NCI-H2171 treated with DMSO at 0.1 percent for 48 hours (cell line): Measurements from ENCODE around the gene UNC13D.
A peak's percentile ranks its signal among the peaks of the same experiment; 100 is the strongest.
"Not testable (repeated sequence)": the region's sequence is repeated elsewhere in the genome, so short reads cannot be mapped to it uniquely, and the experiment has no call there.

Experiments
- DNase-seq: peaks from one replicate; lab custom pipeline; 2025; lab: John Stamatoyannopoulos, UW

UNC13D gene

DNA sequence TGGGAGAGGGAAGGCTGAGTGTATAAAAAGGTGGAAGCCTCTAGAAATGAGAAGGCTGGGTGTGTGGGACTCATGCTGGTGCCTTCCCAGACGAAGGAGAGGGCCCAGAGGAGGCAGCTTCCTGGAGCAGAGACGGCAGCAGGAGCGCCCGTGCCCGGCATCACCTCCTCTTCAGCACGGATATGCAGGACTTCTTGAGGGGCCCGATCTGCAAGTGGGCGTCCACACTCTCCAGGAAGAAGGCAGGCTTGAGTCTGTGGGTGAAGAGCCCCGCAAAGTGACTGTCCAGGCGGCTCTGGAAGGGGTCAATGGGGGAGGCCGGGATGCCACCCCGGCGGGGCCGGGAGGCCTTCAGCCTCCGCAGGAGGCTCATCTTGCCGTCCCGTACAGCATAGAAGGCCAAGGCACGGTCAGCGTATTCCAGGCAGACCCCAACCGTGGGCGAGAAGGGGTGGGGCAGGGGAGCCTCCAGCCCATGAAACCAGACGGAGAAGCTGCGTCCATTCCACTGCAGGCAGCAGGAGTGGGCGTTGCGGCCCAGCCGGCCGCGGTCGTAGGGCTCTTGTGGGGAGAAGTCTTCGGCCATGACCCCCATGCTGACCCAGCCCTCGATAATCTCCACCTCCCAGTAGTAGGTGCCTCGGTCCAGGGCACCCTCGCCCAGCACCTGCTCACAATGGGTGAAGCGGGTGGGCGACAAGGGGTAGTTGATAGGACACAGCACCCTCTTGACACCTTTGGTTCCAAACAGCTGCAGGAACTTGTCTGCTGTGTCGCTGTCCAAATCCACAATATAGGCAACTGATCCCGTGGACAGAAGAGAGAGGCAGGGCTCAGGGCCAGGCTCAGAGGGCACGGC is 30.3 kb upstream of the UNC13D start:
- DNase-seq: no peak

DNA sequence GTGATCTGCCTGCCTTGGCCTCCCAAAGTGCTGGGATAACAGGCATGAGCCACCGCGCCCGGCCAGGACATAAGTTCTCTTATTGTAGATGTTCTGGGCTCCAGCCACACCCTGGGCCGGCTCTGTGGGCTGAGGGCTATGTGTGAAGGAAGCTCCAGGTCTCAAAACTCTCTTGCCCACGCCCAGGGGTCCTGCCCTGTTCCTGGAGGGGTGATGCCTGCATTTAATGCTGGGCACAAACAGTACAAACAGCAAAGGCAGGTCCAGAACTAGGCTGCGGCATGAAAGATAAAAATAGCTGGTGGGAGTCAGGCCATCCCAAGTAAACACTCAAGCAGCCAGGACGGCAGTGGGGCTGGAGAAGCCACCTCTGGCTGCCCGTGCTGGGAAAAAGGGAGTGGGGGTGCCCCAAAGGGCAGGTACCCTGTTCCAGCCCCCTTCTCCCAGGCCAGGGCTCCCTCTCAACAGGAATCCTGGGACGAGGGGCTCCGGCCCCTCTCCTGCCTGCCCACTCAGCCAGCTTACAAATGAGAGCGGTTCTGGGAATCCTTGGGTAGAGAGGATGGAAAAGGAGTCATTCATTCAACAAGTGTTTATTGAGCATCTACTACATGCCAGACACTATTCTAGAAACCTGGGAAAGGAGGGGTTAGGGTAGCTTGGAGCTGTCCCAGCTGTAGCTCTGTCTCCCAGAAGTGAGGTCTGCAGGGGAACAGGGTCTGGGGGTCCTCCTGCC is 29.6 kb upstream of the UNC13D start:
- DNase-seq: no peak

DNA sequence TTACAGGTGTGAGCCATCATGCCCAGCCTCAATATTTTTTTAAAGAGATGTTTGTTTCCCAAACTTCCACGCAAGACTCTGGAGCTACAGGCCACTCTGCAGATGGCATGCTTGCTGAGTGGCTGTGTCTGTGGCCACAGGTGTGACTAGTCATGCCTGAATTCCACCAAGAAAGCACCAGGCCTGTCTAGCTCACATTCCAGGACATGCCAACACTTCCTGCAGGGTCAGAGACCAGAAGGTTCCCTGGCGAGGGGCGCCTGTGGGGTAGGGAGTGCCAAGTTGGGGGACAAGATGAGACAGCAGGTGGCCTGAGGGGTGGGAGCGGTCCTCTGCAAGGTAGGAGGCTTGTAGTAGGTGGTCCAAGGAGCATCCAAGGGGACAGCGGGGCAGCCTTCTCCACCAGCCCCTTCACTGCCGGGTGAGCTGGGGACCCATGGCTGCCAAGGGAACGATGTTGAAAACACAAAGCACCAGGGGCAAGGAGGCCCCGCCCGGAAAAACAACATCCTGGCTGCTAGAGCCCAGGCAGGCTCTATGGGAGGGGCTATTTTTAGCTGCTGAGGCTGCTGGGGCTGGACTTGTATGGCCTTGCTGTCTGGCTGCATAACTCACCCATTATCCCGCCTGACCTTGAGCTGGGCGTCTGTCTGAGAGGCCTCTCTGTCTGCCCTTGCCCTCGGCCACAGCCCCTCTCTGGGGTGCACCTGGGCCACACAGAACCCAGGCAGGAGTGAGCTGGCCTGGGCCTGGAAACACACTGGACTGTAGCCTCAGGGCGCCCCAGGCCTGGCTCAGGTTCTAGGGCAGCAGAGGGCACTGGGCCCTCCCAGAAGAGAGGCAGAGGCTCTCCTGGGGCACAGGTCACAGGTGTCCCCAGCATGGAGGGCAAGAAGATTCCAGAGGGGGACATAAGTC is 28.5 kb upstream of the UNC13D start:
- DNase-seq: no peak

DNA sequence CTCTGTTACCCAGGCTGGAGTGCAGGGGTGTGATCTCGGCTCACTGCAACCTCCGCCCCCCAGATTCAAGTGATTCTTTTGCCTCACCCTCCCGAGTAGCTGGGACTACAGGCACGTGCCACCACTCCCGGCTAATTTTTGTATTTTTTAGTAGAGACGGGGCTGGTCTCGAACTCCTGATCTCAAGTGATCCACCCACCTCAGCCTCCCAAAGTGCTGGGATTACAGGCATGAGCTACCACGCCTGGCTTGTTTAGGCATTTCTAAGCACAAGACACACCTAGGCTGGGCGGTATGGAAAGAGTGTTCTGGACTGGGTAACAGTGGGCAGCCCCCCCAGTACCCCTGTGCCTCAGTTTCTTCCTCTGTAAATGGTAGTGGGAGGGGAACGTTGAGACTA is 26.0 kb upstream of the UNC13D start:
- not testable (repeated sequence) for DNase-seq

DNA sequence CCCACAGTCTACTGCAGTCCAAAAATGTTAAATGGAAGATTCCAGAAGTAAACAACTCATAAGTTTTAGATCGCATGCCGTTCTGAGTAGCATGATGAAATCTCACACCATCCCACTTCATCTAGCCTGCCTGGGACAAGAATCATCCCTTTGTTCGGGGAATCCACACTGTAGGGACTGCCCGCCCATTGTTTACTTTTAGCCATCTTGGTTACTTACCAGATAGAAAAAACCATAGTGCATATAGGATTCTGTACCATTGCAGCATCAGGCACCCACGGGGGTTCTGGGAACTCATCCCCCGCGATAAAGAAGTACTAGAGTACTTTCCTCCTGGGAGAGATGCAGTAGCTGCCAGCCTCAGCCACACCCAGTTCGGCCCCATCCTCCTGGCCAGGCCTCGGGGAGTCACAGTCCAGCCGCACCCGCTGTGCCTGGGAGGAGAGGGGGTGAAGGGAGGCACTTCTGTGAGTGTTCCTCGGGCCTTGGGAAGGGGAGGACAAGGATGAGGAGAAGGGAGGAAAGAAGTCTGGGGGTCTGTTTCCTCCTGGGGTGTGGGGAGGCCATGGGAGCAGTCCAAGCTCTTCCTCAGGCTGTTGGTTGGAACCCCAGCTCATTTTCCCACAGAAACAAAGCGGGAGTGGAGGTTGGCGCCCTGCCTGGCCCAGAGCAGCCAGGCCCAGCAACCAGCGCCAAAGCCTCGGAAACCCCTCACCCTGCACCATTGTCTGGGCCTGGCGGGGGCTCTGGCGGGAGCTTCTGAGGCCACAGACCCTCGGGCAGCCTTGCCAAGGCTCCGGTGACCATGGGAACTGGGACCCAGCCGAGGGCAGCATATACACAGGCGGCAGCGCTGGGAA is 25.3 kb upstream of the UNC13D start:
- DNase-seq: no peak

DNA sequence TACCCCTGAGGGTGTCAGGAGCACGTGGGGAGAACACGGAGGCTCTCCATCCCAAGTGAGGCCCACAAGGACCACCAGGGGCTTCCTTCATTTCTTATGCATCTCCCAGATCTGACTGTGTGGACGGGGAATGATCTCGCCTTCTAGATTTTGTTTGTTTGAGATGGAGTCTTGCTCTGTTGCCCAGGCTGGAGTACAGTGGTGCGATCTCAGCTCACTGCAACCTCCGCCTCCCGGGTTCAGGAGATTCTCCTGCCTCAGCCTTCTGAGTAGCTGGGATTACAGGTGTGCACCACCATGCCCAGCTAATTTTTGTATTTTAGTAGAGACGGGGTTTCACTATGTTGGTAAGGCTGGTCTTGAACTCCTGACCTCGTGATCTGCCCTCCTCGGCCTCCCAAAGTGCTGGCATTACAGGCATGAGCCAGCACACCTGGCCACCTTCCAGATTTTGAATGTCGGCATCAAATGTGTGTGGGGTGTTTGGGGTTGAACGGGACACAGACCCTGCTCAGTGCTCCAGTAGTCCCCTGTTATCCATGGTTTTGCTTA is 24.6 kb upstream of the UNC13D start:
- not testable (repeated sequence) for DNase-seq

DNA sequence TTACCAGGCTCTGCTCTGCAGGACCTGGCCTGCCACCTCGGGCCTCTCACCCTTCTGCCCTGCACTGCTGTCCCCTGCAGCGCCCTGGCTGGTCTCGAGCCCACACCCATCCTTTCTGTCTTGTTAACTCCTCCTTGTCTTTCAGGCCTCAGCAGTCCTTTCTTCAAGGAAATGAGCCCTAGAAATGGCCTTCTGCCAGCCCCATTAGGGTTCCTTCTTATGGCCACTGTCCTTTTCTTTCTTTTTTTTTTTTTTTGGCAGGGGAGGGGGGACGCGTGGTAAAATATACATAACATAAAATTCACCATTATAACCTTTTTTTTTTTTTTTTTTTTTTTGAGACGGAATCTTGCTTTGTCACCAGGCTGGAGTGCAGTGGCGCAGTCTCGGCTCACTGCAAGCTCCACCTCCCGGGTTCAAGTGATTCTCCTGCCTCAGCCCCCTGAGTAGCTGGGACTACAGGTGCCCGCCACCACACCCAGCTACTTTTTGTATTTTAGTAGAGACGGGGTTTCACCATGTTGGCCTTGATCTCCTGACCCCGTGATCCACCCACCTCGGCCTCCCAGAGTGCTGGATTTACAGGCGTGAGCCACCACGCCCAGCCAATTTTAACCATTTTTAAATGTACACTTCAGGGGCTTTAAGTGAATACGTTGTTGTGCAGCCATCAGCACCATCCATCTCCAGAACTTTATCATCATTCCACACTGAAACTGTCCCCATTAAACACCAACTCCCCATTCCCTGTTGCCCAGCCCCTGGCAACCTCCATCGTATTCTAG is 21.4 kb upstream of the UNC13D start:
- DNase-seq: peak; percentile 4

DNA sequence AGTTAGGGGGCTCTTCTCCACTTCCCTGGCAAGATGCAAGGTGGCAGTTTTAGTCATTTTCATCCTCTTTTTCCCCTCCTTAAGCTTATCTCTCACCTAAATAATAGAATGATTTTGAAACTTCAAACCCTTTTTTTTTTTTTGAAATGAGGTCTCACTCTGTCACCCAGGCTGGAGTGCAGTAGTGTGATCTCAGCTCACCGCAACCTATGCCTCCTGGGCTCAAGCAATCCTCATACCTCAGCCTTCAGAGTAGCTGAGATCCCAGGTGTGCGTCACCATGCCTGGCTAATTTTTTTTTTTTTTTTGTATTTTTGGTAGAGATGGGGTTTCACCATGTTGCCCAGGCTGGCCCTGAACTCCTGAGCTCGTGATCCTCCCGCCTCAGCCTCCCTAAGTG is 20.7 kb upstream of the UNC13D start:
- DNase-seq: peak; percentile 4

DNA sequence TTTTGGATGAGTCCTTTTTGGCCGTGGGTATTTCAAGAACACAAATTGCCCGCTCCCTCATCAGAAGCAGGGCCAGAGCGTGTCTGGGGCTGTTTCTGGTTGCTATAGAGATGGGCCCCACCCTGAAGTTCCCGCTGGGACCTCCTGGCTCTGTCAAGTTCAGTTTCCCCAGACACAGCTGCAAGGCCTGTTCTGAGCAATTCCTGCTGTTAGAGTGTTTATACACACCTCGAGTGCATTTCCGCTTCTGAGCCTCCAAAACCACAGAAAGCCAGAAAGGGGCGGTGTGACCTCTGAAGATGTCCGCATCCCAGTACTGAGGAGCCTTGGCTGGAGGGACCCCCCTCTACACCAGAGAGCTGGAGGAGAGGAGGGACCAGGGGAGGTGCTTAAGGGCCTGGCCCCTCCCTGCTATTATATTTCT is 20.3 kb upstream of the UNC13D start:
- DNase-seq: peak; percentile 55

DNA sequence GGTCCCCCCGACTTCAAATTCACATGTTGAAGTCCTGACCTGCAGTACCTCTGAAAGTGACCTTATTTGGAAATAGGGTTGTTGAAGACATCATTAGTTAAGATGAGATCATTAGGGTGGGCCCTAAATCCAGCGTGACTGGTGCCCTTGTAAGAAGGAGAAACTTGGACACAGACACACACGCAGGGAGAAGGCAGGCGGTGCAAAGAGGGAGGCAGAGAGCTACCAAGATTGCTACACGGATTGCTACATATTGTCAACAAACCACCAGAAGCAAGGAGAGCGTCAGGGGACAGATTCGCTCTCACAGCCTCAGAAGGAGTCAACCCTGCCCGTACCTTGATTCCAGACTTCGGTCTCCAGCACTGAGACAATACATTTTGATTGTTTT is 17.7 kb upstream of the UNC13D start:
- DNase-seq: peak; percentile 2

DNA sequence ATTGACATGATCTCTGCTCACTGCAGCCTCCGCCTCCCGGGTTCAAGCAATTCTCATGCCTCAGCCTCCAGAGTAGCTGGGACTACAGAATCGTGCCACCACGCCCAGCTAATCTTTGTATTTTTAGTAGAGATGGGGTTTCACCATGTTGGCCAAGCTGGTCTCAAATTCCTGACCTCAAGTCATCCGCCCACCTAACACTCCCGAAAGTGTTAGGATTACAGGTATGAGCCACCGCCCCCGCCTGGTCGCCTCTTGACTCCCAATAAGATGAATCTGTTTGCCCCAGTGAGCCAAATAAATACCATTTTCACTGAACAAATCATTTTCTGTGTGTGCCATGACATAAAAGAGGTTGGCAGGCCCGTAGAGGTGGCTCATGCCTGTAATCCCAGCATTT is 15.2 kb upstream of the UNC13D start:
- DNase-seq: not testable (repeated sequence)

DNA sequence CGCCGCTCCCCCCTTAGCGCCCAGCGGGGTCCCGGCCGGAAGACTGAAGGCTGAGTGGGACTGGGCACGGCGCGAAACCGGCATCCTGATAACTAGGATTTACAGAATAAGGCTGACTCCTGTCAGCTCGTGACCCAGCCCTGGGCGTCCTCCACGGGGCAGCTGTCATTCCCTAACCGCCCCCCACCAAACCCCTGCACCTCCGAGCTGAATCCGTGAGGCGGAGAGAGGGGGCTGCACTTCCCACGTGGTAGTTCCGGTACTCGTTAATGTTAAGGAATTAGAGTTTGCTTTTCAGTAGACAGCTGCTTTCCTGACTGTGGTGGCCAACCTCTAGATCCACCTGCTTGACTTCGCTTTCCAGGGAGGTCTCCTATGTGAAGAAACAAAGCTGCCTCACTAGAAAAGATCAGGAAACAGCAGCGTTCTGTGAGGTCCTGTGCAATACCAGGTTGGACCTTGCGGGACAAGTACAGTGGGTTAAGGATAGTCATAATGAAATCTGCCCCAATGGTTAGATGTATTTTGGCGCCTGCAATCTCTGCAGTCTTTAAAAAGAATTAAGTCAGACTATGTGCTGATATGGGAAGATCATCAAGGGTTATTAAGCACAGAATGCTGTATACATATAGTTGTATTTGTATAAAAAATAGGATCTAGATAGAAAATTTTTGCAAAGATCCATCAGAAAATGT is 12.0 kb upstream of the UNC13D start:
- peak; percentile 58 for DNase-seq

DNA sequence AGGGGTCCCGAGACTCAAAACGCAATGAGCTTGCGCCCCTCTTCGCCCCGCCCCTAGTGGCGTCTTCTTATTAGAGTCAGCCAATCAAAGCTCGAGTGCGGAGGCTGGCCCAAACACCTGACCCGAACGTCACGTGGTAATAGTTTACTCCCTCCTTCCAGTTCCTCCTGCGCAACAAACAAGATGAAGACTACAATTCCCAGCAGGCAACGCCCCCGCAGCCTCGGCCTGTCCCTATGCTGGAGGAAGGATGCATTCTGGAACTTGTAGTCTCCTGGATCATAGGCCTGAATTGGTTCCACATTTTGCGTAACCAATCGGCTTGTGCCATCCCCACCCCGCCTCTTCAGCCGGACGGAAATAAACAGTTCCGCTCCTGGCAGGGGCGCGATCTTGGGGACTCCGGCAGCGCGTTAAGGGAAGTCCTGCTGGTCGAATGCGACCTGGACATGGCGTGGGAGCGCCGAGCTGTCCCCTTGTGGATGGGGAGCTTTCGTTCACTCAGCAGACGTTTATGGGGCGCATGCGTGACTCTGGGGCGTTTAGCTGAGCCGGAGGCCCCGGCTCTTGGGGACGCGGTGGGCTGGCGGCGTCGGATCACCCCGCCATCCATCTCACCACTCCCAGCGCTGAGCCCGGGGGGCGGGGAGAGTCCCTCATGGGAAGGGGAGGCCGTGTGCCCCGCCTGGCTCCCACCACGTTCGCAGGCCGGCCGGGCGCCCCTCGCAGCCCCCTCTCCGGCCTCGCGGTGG is 11.3 kb upstream of the UNC13D start, which contains the start of gene WBP2:
WBP2 (minus strand) TSS at position 26 of the 752 bp plus-strand sequence. CDS start 38 bp downstream, outside the sequence.
- DNase-seq: peak; percentile 100

DNA sequence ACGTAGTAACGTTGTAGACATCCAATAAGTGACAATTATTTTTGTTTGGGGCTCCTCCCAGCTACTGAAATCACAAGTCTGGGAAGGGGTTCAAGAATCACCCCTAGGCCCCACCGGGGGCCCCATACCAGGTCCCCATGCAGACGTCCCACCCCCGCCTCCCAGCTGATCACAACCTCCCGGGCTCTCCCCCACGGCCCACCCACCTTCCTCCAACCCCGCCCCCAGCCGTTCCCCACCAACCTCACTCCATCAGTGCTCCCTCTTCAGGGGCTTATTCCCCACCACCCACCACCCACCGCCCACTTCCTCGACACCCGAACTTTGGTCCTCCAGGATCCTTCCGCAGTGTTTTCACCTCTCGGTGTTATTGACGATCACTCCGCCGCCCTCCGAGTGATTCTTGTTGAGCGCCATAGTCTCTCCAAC is 10.7 kb upstream of the UNC13D start:
- DNase-seq: no peak

DNA sequence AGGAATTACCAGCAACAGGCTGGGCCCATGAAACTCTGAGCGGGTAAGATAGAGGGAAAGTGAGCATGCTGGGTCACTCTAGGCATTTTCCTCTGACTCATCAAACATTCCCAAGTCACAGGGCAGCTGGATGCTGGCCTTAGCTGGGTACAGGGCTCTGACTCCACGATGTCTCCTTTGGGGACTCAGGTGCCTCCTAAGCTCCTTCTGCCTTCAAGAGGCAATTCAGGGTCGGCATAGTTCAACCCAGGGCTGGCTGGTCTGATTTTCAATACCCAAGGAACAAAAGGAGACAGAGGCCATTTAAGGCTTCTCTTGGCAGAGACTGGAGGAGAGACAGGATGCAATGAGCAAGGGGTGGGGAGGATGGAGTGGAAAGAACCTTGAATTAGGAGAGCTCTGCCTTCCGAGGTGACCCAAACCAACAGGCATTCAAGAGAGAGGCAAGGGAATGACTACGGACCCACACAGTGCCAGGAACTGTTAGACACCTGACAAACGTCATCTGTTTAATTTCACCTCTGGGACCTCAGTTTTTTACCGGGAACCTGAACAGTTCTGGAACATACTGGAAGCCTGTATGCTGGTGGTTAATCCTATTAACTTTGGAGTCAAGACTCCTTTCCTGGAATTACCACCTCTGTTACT is 10.0 kb upstream of the UNC13D start:
- DNase-seq: no peak

DNA sequence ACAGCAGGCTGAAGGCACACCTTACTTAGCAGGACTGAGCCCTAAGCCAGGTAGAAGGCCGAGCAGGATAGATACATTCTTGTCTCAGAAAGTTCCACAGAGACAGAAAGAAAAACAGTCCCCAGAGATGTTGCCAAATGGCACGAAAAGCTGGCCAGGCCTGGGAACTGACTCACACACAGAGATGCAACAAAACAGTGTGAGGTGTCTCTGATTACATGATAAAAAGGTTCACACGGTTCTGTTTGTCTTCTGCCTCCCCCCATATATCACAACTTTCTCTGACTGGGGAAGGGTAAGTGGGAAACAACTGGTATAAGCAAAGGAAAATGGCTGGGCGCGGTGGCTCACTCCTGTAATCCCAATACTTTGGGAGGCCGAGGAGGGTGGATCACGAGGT is 9.2 kb upstream of the UNC13D start:
- DNase-seq: no peak

DNA sequence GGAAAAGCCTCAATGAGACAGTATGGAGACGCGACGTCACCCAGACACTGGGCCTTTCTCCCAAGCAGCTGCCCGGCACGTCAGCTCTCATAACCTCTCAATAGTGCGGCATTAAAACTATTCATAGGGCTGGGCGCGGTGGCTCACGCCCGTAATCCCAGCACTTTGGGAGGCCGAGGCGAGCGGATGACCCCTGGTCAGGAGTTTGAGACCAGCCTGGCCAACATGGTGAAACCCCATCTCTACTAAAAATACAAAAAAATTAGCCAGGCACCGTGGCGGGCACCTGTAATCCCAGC is 7.4 kb upstream of the UNC13D start:
- DNase-seq: not testable (repeated sequence)
